ENCODE results near the gene STEAP1B. TPM values are rescaled to one million over a fixed set of nuclear protein-coding genes. Genes with fewer than 3 reads are reported as not detected.
"Not testable (repeated sequence)": the region's sequence is repeated elsewhere in the genome, so short reads cannot be mapped to it uniquely, and the experiment has no call there.

The STEAP1B gene
- total RNA-seq, 1 experiment from 2014 or later, result 0.27 TPM

DNA sequence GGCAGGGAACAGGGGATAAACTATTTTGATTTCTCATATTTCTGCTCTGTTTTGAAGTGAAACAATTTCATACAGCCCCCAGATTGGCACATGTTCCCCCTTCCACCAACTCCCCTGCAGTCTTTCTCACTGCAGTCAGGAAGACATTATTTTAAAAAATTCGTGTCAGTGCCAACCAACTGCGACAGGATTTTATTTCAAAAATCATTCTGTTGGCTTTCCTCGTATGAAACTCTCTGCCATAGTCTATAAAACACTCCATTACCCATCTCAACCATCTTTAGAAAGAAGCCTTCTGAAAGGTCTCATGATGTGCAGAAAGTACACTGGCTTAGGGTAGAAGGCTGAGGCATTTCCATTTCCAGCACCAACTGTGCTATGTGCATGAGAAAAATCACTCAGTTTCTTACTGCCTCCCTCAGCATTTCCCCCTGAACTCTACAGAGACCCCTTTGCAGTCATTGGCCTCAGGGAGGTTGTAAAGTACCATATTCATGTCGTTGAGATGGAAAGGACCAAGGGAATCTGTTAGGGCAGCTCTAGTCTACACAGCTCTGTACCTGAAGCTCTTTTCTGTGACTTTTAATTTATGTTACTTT is 46.9 kb downstream of the STEAP1B start:
- no peak for DNase-seq (ENCODE audit: low read depth, low spot score)
- Histone ChIP-seq H3K27me3 (ENCODE audit: insufficient read depth, low read length) (peaks cover 7% of the 10 kb centered on the region; the same call in 1 of the 2 replicates), H3K9ac (ENCODE audit: low read length) (no peak overlapping the region), H3K27ac (ENCODE audit: low read depth, low read length) (no peak overlapping the region), H4K20me1 (ENCODE audit: insufficient read depth) (no peaks in the 10 kb centered on the region), H3K9me2 (ENCODE audit: insufficient read depth) (no peaks in the 10 kb centered on the region), H3K9me3 (ENCODE audit: control insufficient read depth in 1 of 2, insufficient read depth in 1 of 2, low read depth in 1 of 2, low read length in 2 of 2) (no peaks in the 10 kb centered on the region), H3K36me3 (ENCODE audit: control insufficient read depth in 1 of 2, insufficient read depth in 2 of 2, low read length in 2 of 2) (no peaks in the 10 kb centered on the region), H3K4me2 (ENCODE audit: low read length) (peak overlapping the region; percentile 72), H2AFZ (ENCODE audit: low read depth, low read length, poor library complexity, severe bottlenecking) (peak overlapping the region; percentile 88), H3K4me3 (replicated peaks in 1 of 2; ENCODE audit: low read depth in 1 of 2, low read length in 2 of 2) (no peak overlapping the region), H3K4me1 (ENCODE audit: control insufficient read depth in 1 of 2, insufficient read depth in 2 of 2, low read length in 2 of 2) (peaks cover 0 to 9% of the 10 kb centered on the region in 2 experiments; a peak in 1 of 4 replicates), H3K79me2 (ENCODE audit: insufficient read depth, low read length) (no peaks in the 10 kb centered on the region)
- TF ChIP-seq FOSL1 (IDR thresholded peaks at IDR 0.05; ENCODE audit: low read depth), result no peak
- TF ChIP-seq, protein P1, sequence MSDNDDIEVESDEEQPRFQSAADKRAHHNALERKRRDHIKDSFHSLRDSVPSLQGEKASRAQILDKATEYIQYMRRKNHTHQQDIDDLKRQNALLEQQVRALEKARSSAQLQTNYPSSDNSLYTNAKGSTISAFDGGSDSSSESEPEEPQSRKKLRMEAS (IDR thresholded peaks at IDR 0.05), result 0 out of 2 replicates have a peak, but pooled peaks have one; percentile 5
- no peak for ATAC-seq
- RAD21 ChIA-PET (ENCODE audit: low non-redundant PET in 1 of 2, low total read pairs in 2 of 2, uncharacterized antibody in 2 of 2, unreplicated experiment in 2 of 2), result no interaction called here
- no TSS peak for BruUV-seq (replicated peaks)
- POLR2A ChIA-PET, result no interaction called here
- CTCF ChIA-PET, result interaction anchor here (0.6 to 2.1 kb wide), 10 partner anchors 8 to 497 kb away, joined by 3 to 9 read pairs (median 4); no protein-coding TSS in a partner anchor
- intact Hi-C loops (cut with micrococcal nuclease), result loop anchor here (1.0 kb wide), 1 partner anchor 343 kb away; no protein-coding TSS in a partner anchor

GRCh38 chr7:22452142-22452959 is 47.6 kb downstream of the STEAP1B start:
- Histone ChIP-seq H3K79me2 (ENCODE audit: insufficient read depth, low read length) (no peaks in the 10 kb centered on the region), H3K27me3 (ENCODE audit: insufficient read depth, low read length) (peaks cover 7% of the 10 kb centered on the region; the same call in 1 of the 2 replicates), H3K9me2 (ENCODE audit: insufficient read depth) (no peaks in the 10 kb centered on the region), H3K9ac (ENCODE audit: low read length) (no peak overlapping the region), H3K9me3 (ENCODE audit: control insufficient read depth in 1 of 2, insufficient read depth in 1 of 2, low read depth in 1 of 2, low read length in 2 of 2) (no peaks in the 10 kb centered on the region), H3K27ac (ENCODE audit: low read depth, low read length) (no peak overlapping the region), H3K36me3 (ENCODE audit: control insufficient read depth in 1 of 2, insufficient read depth in 2 of 2, low read length in 2 of 2) (no peaks in the 10 kb centered on the region), H2AFZ (ENCODE audit: low read depth, low read length, poor library complexity, severe bottlenecking) (peak overlapping the region; percentile 88), H4K20me1 (ENCODE audit: insufficient read depth) (no peaks in the 10 kb centered on the region), H3K4me2 (ENCODE audit: low read length) (peak overlapping the region; percentile 72), H3K4me3 (replicated peaks in 1 of 2; ENCODE audit: low read depth in 1 of 2, low read length in 2 of 2) (peak overlapping the region; percentile 38 to 49), H3K4me1 (ENCODE audit: control insufficient read depth in 1 of 2, insufficient read depth in 2 of 2, low read length in 2 of 2) (peaks cover 0 to 9% of the 10 kb centered on the region in 2 experiments; a peak in 1 of 4 replicates)
- ATAC-seq, result peak; percentile 98
- ChIA-PET POLR2A (no interaction called here), CTCF (interaction anchor here (0.6 to 2.1 kb wide), 11 partner anchors 9 to 496 kb away, joined by 3 to 9 read pairs (median 4); no protein-coding TSS in a partner anchor), RAD21 (ENCODE audit: low non-redundant PET in 1 of 2, low total read pairs in 2 of 2, uncharacterized antibody in 2 of 2, unreplicated experiment in 2 of 2) (no interaction called here)
- intact Hi-C loops (cut with micrococcal nuclease), result loop anchor here (1.0 kb wide), 1 partner anchor 342 kb away; no protein-coding TSS in a partner anchor
- BruUV-seq (replicated peaks), result no TSS peak
- DNase-seq (ENCODE audit: low read depth, low spot score), result peak; percentile 42
- TF ChIP-seq JUND (IDR thresholded peaks at IDR 0.05), result no peak
- no peak for TF ChIP-seq SP1 (IDR thresholded peaks at IDR 0.05; ENCODE audit: low read depth)
- TF ChIP-seq CTCF (IDR thresholded peaks at IDR 0.05 in 2 of 3, conservative IDR thresholded peaks at IDR 0.05 in 1 of 3; ENCODE audit: borderline replicate concordance in 1 of 3, insufficient read depth in 1 of 3, low read depth in 2 of 3, low read length in 2 of 3), result peak; percentile 52 to 95 (median 95); a peak in 5 of 6 replicates
- peak; percentile 76 for TF ChIP-seq RAD21 (IDR thresholded peaks at IDR 0.05; ENCODE audit: low read depth)

GRCh38 chr7:22450013-22450412 is 50.0 kb downstream of the STEAP1B start:
- H3K4me1 ChIP-seq (ENCODE audit: control insufficient read depth in 1 of 2, insufficient read depth in 2 of 2, low read length in 2 of 2); BruUV-seq (replicated peaks); H3K27me3 ChIP-seq (ENCODE audit: insufficient read depth, low read length); H3K4me3 ChIP-seq (replicated peaks in 1 of 2; ENCODE audit: low read depth in 1 of 2, low read length in 2 of 2); DNase-seq (ENCODE audit: low read depth, low spot score); CTCF ChIA-PET; H3K4me2 ChIP-seq (ENCODE audit: low read length); H3K79me2 ChIP-seq (ENCODE audit: insufficient read depth, low read length); POLR2A ChIA-PET; H2AFZ ChIP-seq (ENCODE audit: low read depth, low read length, poor library complexity, severe bottlenecking); ATAC-seq; H3K36me3 ChIP-seq (ENCODE audit: control insufficient read depth in 1 of 2, insufficient read depth in 2 of 2, low read length in 2 of 2); H3K9me3 ChIP-seq (ENCODE audit: control insufficient read depth in 1 of 2, insufficient read depth in 1 of 2, low read depth in 1 of 2, low read length in 2 of 2); intact Hi-C loops (cut with micrococcal nuclease); H3K27ac ChIP-seq (ENCODE audit: low read depth, low read length); H4K20me1 ChIP-seq (ENCODE audit: insufficient read depth); H3K9me2 ChIP-seq (ENCODE audit: insufficient read depth); RAD21 ChIA-PET (ENCODE audit: low non-redundant PET in 1 of 2, low total read pairs in 2 of 2, uncharacterized antibody in 2 of 2, unreplicated experiment in 2 of 2); H3K9ac ChIP-seq (ENCODE audit: low read length): not testable (repeated sequence)

Measured in HCT116 (cell line).